Right cardiac atrium (tissue), 5 donors: ENCODE data around the gene CDCA4. TPM values are rescaled to one million over a fixed set of nuclear protein-coding genes. Genes with fewer than 3 reads are reported as not detected.
A peak's percentile ranks its signal among the peaks of the same experiment; 100 is the strongest.

Experiments used
- ATAC-seq, 2 donors: fragments of 200-7000 bp; cut with Tn5 transposase; one replicate each; pipeline versions ENCODE4 v1.8.0 to v1.9.1; 2020; ENCODE audit warnings: moderate library complexity in 2 of 2, mild to moderate bottlenecking in 1 of 2
- DNase-seq, 3 donors: peaks; one replicate each; pipeline ENCODE4 v3.0.0-alpha.2; 2020
- H3K27ac ChIP-seq: one replicate; pipeline ENCODE4 v1.5.1; 2013; ENCODE audit warnings: mild to moderate bottlenecking, low read length, control low read depth, moderate library complexity
- H3K27me3 ChIP-seq: one replicate; pipeline ENCODE4 v1.6.1; 2013; ENCODE audit not compliant: control insufficient read depth, insufficient read depth
- H3K4me1 ChIP-seq: one replicate; pipeline ENCODE4 v1.6.1; 2013; ENCODE audit warnings: low read length; ENCODE audit not compliant: control insufficient read depth, insufficient read depth
- H3K4me3 ChIP-seq: one replicate; pipeline ENCODE4 v1.5.1; 2013; ENCODE audit warnings: low read length, control low read depth
- H3K9me3 ChIP-seq: one replicate; pipeline ENCODE4 v1.6.1; 2013; ENCODE audit warnings: low read length; ENCODE audit not compliant: control insufficient read depth
- WGBS: extraction: QIAGEN DNeasy Blood & Tissue Kit; methylation state at CpG from one replicate; pipeline ENCODE4 v1.1.7; 2013; 5-methylcytosine and 5-hydroxymethylcytosine counted together
- intact Hi-C, 4 donors: fragments of 100-400 bp; cut with DNase I; formaldehyde crosslinking; loops; one replicate each; pipeline versions ENCODE4 v1.11.0 to v1.14.0; 2022 to 2023
- polyA plus RNA-seq: library from polyadenylated mRNA; stranded (reverse); fragments of 200-250 nt; gene quantifications from one replicate; pipeline ENCODE4 v1.2.3, GENCODE V29; 2013
- total RNA-seq, 4 donors: library from RNA; stranded (reverse); fragmentation: NEBNext Ultra II Directional; extraction: Animal tissue kit (Norgen Biotek cat#: 25700); gene quantifications; one replicate each; pipeline ENCODE4 v1.2.1, GENCODE V29; 2021
- donor health status: healthy with polysubstance abuse.
- donor health status: DM: no; HTN: yes; CAD: no.
- donor health status: DM: no; HTN: no; CAD: no.
- donor health status: DM: no; HTN: yes; CAD: no; lungs with severe emphysema.
- donor health status: DM: yes; HTN: yes; CAD: no.

Gene CDCA4
- total and polyA plus RNA-seq, 5 donors, result 2.5 to 3.9 (median 3.1) TPM

- 70% methylated on average over 2 of the region's 2 CpGs for WGBS
- Histone ChIP-seq H3K27ac (no peak overlapping the region), H3K4me1 (peaks cover 3% of the 10 kb centered on the region), H3K9me3 (no peaks in the 10 kb centered on the region), H3K27me3 (no peaks in the 10 kb centered on the region), H3K4me3 (no peak overlapping the region)
- intact Hi-C loops, result no loop called here
- no peak for ATAC-seq
- DNase-seq, result no peak
These were observed 1.4 kb upstream of the CDCA4 start for GRCh38 chr14:105022276-105022670.

DNA sequence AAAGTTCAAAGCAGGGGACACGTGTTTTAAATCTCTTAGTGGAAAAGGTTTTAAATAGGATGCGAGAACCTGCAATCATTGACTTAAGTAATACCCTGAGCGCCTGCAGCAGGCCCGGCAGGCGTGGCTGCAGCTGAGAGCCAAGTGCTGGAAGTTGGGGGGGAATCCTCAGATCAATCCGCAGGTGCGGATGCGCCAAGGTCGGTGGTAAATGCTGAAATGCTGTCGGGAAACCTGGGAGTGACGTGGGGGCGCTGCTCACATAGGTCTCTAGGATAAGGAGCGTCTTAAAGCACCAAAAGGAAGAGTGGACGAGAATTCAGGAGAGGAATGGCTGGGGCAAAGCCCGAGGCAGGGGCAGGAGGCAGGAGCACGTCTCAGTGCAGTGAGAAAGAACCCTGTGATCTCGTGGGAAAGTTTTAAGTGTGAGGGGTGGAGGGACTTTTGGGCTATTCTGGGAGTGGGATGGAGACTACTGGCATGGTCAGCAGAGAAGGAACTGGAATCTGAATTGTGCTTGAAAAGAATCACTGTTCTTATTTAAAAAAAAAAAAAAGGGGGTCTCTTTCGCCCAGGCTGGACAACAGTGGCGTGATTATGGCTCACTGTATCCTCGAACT is 883 bp upstream of the CDCA4 start:
- 9% methylated on average over 20 of the region's 20 CpGs for WGBS
- Histone ChIP-seq H3K27ac (peak overlapping the region; percentile 72), H3K4me1 (peaks cover 3% of the 10 kb centered on the region), H3K27me3 (no peaks in the 10 kb centered on the region), H3K9me3 (no peaks in the 10 kb centered on the region), H3K4me3 (peak overlapping the region; percentile 73)
- no peak for ATAC-seq
- peak in 2 of 3 donors; percentile 61 to 77 for DNase-seq
- intact Hi-C loops, result no loop called here

GRCh38 chr14:105019861-105020814 is 745 bp downstream of the CDCA4 start:
- DNase-seq (peak in 2 of 3 donors; percentile 31 to 74), ATAC-seq (peak in 1 of 2 donors; percentile 1)
- intact Hi-C loops, result no loop called here
- Histone ChIP-seq H3K4me1 (peaks cover 3% of the 10 kb centered on the region), H3K27ac (no peak overlapping the region), H3K27me3 (no peaks in the 10 kb centered on the region), H3K4me3 (peak overlapping the region; percentile 84), H3K9me3 (no peaks in the 10 kb centered on the region)
- whole genome bisulfite sequencing, result 8% methylated on average over 75 of the region's 75 CpGs

- Histone ChIP-seq H3K4me1 (peaks cover 3% of the 10 kb centered on the region), H3K9me3 (no peaks in the 10 kb centered on the region), H3K27ac (no peak overlapping the region), H3K4me3 (no peak overlapping the region), H3K27me3 (no peaks in the 10 kb centered on the region)
- ATAC-seq (no peak), DNase-seq (peak in 1 of 3 donors; percentile 7)
- 82% methylated on average over 4 of the region's 4 CpGs for WGBS
- intact Hi-C loops, result no loop called here
These were observed 2.5 kb downstream of the CDCA4 start for GRCh38 chr14:105018414-105018813.

DNA sequence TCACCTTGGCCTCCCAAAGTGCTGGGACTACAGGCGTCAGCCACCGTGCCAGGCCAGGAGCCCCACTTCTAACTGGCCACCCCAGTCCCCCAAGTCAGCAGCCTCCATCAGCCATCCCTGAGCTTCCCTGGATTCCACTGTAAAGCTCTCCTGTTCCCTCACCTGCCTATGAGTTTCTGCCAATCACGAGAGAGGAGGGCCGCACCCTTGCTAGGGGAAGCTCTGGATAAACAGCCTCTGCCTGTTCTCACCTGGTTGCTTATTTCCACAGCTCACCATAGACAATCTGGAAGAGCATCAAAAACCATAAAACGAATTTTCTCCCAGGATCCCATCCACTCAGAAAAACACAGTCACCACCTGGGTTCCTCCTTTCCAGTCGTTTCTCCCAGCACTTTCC is 5.0 kb downstream of the CDCA4 start:
- WGBS, result 81% methylated on average over 6 of the region's 6 CpGs
- H3K4me1 ChIP-seq, result peaks cover 3% of the 10 kb centered on the region
- no peak for ATAC-seq

GRCh38 chr14:105015242-105015641 is 5.6 kb downstream of the CDCA4 start:
- Histone ChIP-seq H3K4me3 (no peak overlapping the region), H3K4me1 (peaks cover 3% of the 10 kb centered on the region), H3K27me3 (no peaks in the 10 kb centered on the region), H3K27ac (no peak overlapping the region), H3K9me3 (no peaks in the 10 kb centered on the region)
- intact Hi-C loops, result no loop called here
- ATAC-seq (no peak), DNase-seq (no peak)
- WGBS, result 80% methylated on average over 9 of the region's 9 CpGs

More for the DNA sequence above, 5.0 kb downstream of the CDCA4 start:
- intact Hi-C loops, result no loop called here
- DNase-seq, result no peak
- Histone ChIP-seq H3K27me3 (no peaks in the 10 kb centered on the region), H3K4me3 (no peak overlapping the region), H3K27ac (no peak overlapping the region), H3K9me3 (no peaks in the 10 kb centered on the region)

DNA sequence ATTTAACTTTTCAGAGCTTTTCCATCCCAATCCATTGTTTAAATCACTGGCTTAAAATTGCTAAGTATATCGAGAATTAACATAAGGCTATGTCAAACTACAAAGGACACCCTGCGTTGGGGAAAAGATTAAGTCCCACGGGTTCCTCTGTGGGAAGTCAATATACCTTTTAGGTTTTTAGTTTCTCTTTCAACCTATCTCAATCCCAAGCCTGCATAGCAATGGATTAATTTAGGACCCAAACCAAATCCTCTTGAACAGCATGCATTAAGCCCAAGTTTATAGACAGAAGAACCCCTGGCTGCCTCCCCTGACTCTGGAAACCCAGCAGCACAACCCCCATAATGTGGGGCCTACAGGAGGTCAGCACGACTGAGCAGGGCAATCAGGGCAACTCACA is 6.3 kb downstream of the CDCA4 start:
- Histone ChIP-seq H3K4me3 (no peak overlapping the region), H3K27ac (no peak overlapping the region), H3K27me3 (no peaks in the 10 kb centered on the region), H3K4me1 (peaks cover 3% of the 10 kb centered on the region), H3K9me3 (no peaks in the 10 kb centered on the region)
- intact Hi-C loops, result no loop called here
- ATAC-seq, result no peak
- WGBS, result 71% methylated on average over 4 of the region's 4 CpGs
- DNase-seq, result no peak

DNA sequence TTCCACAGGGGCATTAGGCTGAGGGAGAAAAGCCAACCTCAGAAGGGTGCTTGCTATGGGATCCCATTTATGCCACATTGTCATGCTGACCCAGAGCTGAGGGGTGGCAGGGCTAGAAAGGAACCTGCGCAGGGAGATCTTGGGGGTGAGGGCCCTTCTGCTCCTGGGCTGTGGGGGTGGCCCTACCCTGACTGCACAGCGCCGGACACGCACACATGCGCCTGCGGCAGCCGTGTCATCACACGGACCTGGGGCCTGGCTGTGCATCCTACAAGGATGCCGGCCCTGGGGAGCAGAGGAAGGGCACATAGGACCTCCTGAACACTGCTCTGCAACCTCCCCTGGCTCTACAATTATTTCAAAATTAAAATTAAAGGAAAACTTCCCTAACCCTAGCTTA is 6.9 kb downstream of the CDCA4 start:
- ATAC-seq (no peak), DNase-seq (no peak)
- Histone ChIP-seq H3K4me1 (peaks cover 2% of the 10 kb centered on the region), H3K27ac (no peak overlapping the region), H3K4me3 (no peak overlapping the region), H3K9me3 (no peaks in the 10 kb centered on the region), H3K27me3 (no peaks in the 10 kb centered on the region)
- intact Hi-C loops, result no loop called here
- 84% methylated on average over 9 of the region's 9 CpGs for WGBS

DNA sequence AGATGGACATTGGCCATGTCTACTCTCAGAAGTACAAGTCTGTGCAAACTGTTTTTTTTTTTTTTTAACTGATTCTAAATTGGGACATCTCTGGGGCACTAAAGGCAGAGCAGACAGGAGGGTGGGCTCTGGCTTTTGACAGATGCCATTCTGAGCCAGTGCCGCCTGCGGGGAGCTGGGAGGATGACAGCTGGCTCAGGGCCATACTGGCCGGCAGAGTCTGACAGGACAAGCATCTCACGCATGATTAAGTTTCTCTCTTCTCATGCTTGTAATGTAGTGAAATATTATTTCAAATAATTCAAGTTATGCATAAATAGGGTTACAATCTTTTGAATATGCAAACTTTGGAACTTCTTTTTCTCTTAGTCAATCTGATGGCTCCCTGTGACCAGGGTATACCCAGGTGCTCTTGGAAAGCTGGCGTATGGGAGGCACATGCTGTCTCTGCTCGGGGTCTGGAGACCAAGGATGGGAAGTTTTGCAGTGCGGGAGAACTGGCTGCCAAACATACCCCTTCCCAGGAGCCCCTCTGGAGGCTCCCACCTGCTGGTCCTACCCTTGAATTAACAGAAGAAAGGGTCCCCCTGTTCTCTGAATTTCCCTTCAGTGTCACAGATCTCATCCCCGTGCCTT is 7.6 kb downstream of the CDCA4 start:
- DNase-seq (peak; percentile 52 to 84 (median 82)), ATAC-seq (peak; percentile 63 to 77)
- Histone ChIP-seq H3K4me1 (no peaks in the 10 kb centered on the region), H3K9me3 (no peaks in the 10 kb centered on the region), H3K4me3 (no peak overlapping the region), H3K27ac (no peak overlapping the region), H3K27me3 (no peaks in the 10 kb centered on the region)
- WGBS, result 32% methylated on average over 8 of the region's 8 CpGs
- intact Hi-C loops, result no loop called here

DNA sequence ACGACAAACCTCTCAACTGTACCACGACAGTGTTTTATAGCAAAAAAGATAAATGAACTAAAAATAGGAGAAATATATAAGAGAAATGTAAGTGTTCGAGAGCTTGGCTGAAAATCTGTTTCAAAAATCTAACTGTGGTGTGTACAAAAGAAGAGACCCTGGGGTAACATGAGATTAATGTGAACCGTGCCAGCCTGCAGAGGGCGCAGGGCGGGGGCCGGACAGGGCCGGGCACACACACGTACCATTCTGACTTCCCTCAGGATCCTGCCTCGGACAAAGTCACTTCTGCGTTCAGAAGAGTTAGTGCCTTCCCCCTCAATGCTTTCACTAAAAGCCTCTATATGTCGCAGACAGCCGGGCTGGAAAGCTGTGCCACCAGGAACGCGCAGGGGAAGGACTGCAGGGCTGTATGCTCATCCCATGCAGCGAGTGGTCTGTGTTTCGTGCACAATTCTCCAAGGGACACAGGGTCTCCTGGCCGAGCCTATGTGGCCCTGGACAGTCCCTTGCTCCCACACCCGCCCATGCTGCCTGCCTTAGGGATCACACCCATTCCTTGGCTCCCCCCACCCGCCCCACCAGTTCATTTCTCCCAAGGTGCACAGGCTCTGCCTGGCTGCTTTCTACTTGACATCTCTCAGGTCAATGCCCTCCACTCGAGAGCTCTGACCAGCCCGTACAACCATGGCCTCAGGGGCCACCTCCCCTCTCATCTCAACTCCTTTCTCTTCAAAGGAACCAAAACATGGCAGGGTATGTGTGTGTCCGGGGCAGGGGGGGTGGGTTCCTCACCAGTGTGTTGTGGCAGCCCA is 8.5 kb downstream of the CDCA4 start:
- Histone ChIP-seq H3K4me1 (no peaks in the 10 kb centered on the region), H3K9me3 (no peaks in the 10 kb centered on the region), H3K4me3 (no peak overlapping the region), H3K27me3 (no peaks in the 10 kb centered on the region), H3K27ac (no peak overlapping the region)
- DNase-seq (peak in 1 of 3 donors; percentile 70), ATAC-seq (peak; percentile 67 to 69)
- 68% methylated on average over 23 of the region's 23 CpGs for WGBS
- intact Hi-C loops, result no loop called here
